HepG2 (cell line): ENCODE measurements around the gene SUSD3. TPM values are rescaled to one million over a fixed set of nuclear protein-coding genes. Genes with fewer than 3 reads are reported as not detected.
A peak's percentile ranks its signal among the peaks of the same experiment; 100 is the strongest.

ENCODE experiments used
- ARID4A ChIP-seq: sonication (generic); formaldehyde crosslinking; IDR thresholded peaks from 2 replicates; pipeline ENCODE4 v1.5.0; 2020; ENCODE audit warnings: mild to moderate bottlenecking, missing genetic modification reagents, borderline replicate concordance
- DMTF1 ChIP-seq: sonication (generic); formaldehyde crosslinking; IDR thresholded peaks from 2 replicates; pipeline ENCODE4 v1.4.0; 2020; ENCODE audit warnings: mild to moderate bottlenecking, missing genetic modification reagents
- NR3C1 ChIP-seq: sonication (generic); formaldehyde crosslinking; IDR thresholded peaks from 2 replicates; pipeline ENCODE4 v1.4.0; 2020; ENCODE audit warnings: missing genetic modification reagents
- RARG ChIP-seq: sonication (generic); formaldehyde crosslinking; IDR thresholded peaks from 2 replicates; pipeline ENCODE4 v1.4.0; 2020; ENCODE audit warnings: low read depth, mild to moderate bottlenecking, missing genetic modification reagents
- THRA ChIP-seq: sonication (generic); formaldehyde crosslinking; IDR thresholded peaks from 2 replicates; pipeline ENCODE4 v1.4.0; 2020; ENCODE audit warnings: missing genetic modification reagents, borderline replicate concordance
- ZNF441 ChIP-seq: sonication (generic); formaldehyde crosslinking; IDR thresholded peaks from 2 replicates; pipeline ENCODE4 v1.7.0; 2021; ENCODE audit warnings: missing genetic modification reagents, borderline replicate concordance
- ZNF543 ChIP-seq: sonication (generic); formaldehyde crosslinking; IDR thresholded peaks from 2 replicates; pipeline ENCODE4 v1.4.0; 2020; ENCODE audit warnings: mild to moderate bottlenecking, missing genetic modification reagents
- ZNF550 ChIP-seq: sonication (generic); formaldehyde crosslinking; IDR thresholded peaks from 2 replicates; pipeline ENCODE4 v1.4.0; 2020; ENCODE audit warnings: mild to moderate bottlenecking, missing genetic modification reagents, borderline replicate concordance
- ZNF773 ChIP-seq: sonication (generic); formaldehyde crosslinking; IDR thresholded peaks from 2 replicates; pipeline ENCODE4 v1.4.0; 2020; ENCODE audit warnings: missing genetic modification reagents, borderline replicate concordance
- ZNF788 ChIP-seq: sonication (generic); formaldehyde crosslinking; IDR thresholded peaks from 2 replicates; pipeline ENCODE4 v1.5.0; 2020; ENCODE audit warnings: mild to moderate bottlenecking, missing genetic modification reagents, borderline replicate concordance
- polyA plus RNA-seq, 8 experiments: library from polyadenylated mRNA; depleted of rRNA in 3 of 8; stranded (reverse) in 7 of 8; unstranded in 1 of 8; fragments of >200 nt; fragmentation: Illumina TruSeq in 4 of 8; extraction: Trizol in 4 of 8; gene quantifications; 2 replicates each; pipeline versions ENCODE4 v1.2.1 to v1.2.3, GENCODE V29; 2011 to 2016; ENCODE audit warnings: low read depth in 4 of 8, missing spikeins in 1 of 8, mixed read lengths in 1 of 8; ENCODE audit not compliant: insufficient read depth in 1 of 8
- total RNA-seq, 5 experiments: library from RNA; depleted of rRNA; stranded (reverse); fragments of >200 nt; fragmentation: Illumina TruSeq; extraction: Trizol; gene quantifications; 2 replicates each; pipeline ENCODE4 v1.2.3, GENCODE V29; 2016; ENCODE audit warnings: low read depth in 1 of 5
- TF ChIP-seq, protein P1 (sequence below): sonication (generic); formaldehyde crosslinking; IDR thresholded peaks from 2 replicates; pipeline ENCODE4 v1.4.0; 2020; ENCODE audit warnings: missing genetic modification reagents
- TF ChIP-seq, protein P2 (sequence below): sonication (generic); formaldehyde crosslinking; IDR thresholded peaks from 2 replicates; pipeline ENCODE4 v1.5.1; 2020; ENCODE audit warnings: mild to moderate bottlenecking, moderate library complexity, missing genetic modification reagents

The SUSD3 gene
- total and polyA plus RNA-seq, 2 of the 13 experiments (the other 11 are each of a cell fraction or from before 2014, with no cell fraction given), result 7.0 to 9.1 TPM

DNA sequence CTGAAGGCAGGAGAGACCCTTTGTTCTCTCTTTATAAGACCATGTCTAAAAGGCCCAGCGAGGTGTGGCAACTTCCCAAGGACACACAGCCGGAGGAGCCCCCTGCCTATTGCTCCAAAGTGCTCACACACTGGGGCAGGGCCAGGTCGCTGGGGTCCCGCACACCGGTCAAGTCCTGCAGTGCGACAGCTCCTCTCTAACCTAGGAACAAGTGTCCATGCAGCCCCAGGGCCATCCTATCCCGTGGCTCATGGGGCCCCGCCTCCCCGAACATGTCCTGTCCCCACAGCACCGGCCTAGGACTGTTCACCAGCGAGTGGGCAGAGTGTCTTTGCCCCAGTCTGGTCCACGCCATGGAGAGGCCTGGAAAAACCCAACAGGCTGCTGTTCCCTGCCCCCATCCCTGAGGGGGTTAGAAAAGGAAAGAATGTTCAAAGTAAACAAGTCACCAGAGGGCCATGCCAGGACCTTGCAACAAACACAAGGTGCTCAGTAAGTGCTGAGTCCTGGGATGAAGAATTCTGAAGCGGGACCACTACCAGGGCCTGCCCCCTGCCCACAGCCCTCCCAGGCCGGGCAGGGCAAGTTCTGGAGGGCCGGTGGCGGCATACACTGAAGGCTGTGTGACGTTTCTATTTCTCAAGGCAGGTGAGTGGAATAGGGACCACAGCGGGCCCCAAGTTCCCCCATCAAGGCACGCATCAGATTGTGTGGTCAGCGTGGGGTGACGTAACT is 74.6 kb downstream of the SUSD3 start (continued):
- TF ChIP-seq, protein P1, sequence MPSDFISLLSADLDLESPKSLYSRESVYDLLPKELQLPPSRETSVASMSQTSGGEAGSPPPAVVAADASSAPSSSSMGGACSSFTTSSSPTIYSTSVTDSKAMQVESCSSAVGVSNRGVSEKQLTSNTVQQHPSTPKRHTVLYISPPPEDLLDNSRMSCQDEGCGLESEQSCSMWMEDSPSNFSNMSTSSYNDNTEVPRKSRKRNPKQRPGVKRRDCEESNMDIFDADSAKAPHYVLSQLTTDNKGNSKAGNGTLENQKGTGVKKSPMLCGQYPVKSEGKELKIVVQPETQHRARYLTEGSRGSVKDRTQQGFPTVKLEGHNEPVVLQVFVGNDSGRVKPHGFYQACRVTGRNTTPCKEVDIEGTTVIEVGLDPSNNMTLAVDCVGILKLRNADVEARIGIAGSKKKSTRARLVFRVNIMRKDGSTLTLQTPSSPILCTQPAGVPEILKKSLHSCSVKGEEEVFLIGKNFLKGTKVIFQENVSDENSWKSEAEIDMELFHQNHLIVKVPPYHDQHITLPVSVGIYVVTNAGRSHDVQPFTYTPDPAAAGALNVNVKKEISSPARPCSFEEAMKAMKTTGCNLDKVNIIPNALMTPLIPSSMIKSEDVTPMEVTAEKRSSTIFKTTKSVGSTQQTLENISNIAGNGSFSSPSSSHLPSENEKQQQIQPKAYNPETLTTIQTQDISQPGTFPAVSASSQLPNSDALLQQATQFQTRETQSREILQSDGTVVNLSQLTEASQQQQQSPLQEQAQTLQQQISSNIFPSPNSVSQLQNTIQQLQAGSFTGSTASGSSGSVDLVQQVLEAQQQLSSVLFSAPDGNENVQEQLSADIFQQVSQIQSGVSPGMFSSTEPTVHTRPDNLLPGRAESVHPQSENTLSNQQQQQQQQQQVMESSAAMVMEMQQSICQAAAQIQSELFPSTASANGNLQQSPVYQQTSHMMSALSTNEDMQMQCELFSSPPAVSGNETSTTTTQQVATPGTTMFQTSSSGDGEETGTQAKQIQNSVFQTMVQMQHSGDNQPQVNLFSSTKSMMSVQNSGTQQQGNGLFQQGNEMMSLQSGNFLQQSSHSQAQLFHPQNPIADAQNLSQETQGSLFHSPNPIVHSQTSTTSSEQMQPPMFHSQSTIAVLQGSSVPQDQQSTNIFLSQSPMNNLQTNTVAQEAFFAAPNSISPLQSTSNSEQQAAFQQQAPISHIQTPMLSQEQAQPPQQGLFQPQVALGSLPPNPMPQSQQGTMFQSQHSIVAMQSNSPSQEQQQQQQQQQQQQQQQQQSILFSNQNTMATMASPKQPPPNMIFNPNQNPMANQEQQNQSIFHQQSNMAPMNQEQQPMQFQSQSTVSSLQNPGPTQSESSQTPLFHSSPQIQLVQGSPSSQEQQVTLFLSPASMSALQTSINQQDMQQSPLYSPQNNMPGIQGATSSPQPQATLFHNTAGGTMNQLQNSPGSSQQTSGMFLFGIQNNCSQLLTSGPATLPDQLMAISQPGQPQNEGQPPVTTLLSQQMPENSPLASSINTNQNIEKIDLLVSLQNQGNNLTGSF, result 0 out of 2 replicates have a peak, but pooled peaks have one; percentile 73
- TF ChIP-seq ZNF773 (CRISPR knock-in tag) (0 out of 2 replicates have a peak, but pooled peaks have one; percentile 48), ARID4A (CRISPR knock-in tag) (peak; percentile 75; the same call in 1 of the 2 replicates), NR3C1 (CRISPR knock-in tag) (no peak), DMTF1 (CRISPR knock-in tag) (0 out of 2 replicates have a peak, but pooled peaks have one; percentile 44), RARG (no peak), THRA (CRISPR knock-in tag) (peak; percentile 9; the same call in 1 of the 2 replicates), ZNF441 (peak; percentile 45; the same call in 1 of the 2 replicates), ZNF543 (CRISPR knock-in tag) (0 out of 2 replicates have a peak, but pooled peaks have one; percentile 2), ZNF550 (CRISPR knock-in tag) (no peak), ZNF788 (0 out of 2 replicates have a peak, but pooled peaks have one; percentile 54)
- TF ChIP-seq, protein P2, sequence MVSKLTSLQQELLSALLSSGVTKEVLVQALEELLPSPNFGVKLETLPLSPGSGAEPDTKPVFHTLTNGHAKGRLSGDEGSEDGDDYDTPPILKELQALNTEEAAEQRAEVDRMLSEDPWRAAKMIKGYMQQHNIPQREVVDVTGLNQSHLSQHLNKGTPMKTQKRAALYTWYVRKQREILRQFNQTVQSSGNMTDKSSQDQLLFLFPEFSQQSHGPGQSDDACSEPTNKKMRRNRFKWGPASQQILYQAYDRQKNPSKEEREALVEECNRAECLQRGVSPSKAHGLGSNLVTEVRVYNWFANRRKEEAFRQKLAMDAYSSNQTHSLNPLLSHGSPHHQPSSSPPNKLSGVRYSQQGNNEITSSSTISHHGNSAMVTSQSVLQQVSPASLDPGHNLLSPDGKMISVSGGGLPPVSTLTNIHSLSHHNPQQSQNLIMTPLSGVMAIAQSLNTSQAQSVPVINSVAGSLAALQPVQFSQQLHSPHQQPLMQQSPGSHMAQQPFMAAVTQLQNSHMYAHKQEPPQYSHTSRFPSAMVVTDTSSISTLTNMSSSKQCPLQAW, result no peak
